ENCODE results near the gene PRKCA. TPM values are rescaled to one million over a fixed set of nuclear protein-coding genes. Genes with fewer than 3 reads are reported as not detected.

Gene PRKCA
- total RNA-seq, 4 donors from 2014 or later, result 9.8 to 25.6 (median 12.2) TPM

DNA sequence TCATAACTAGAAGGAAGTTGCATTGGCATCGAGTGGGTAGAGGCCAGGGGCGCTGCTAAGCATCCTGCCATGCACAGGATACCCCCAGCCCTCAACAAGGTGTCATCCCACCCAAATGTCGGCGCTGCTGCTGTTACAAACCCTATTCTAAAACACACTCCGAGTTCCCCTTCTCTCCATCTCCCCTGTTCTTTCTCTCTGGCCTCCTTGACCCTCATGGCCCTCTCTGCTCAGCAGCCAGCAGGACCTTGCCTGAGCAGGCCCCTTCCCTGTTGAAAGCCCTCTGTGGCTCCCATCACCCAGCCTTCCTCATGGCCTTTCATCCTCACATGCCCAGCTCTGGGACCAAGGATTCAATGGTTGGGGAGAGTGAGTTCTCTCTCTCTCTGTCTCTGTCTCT is 510.2 kb downstream of the PRKCA start:
- Histone ChIP-seq H3K27me3 (peaks cover 6% of the 10 kb centered on the region), H3K36me3 (no peaks in the 10 kb centered on the region), H3K27ac (no peak overlapping the region), H3K4me3 (no peak overlapping the region), H3K9me3 (no peaks in the 10 kb centered on the region), H3K4me1 (no peaks in the 10 kb centered on the region)
- DNase-seq (ENCODE audit: low spot score in 2 of 2), result no peak
- WGBS, result 94% methylated on average over 5 of the region's 5 CpGs
- TF ChIP-seq, protein P1, sequence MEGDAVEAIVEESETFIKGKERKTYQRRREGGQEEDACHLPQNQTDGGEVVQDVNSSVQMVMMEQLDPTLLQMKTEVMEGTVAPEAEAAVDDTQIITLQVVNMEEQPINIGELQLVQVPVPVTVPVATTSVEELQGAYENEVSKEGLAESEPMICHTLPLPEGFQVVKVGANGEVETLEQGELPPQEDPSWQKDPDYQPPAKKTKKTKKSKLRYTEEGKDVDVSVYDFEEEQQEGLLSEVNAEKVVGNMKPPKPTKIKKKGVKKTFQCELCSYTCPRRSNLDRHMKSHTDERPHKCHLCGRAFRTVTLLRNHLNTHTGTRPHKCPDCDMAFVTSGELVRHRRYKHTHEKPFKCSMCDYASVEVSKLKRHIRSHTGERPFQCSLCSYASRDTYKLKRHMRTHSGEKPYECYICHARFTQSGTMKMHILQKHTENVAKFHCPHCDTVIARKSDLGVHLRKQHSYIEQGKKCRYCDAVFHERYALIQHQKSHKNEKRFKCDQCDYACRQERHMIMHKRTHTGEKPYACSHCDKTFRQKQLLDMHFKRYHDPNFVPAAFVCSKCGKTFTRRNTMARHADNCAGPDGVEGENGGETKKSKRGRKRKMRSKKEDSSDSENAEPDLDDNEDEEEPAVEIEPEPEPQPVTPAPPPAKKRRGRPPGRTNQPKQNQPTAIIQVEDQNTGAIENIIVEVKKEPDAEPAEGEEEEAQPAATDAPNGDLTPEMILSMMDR (IDR thresholded peaks at IDR 0.05), result no peak
- TF ChIP-seq POLR2A (IDR thresholded peaks at IDR 0.05) (no peak), POLR2AphosphoS5 (IDR thresholded peaks at IDR 0.05) (no peak), EP300 (IDR thresholded peaks at IDR 0.05) (no peak)

DNA sequence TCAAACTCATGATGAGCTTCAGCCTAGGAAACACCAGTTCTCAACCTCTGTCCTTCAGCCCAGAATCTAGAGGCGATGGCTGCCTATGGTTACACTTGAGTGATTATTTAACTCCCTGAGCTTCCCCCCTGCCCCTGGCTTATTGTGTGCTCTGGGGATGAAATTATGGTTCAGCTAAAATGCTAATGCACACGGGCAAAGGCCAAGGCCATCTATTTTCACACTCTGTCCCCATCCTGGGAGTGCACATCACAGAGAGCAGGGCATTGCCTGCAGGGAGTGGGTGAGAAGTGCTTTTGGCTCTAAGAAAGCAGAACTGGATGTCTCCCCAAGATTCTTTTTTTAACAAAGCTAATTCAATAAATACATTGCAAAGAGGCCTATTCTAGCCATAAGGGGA is 510.9 kb downstream of the PRKCA start:
- H3K27me3 ChIP-seq, result peaks cover 6% of the 10 kb centered on the region

DNA sequence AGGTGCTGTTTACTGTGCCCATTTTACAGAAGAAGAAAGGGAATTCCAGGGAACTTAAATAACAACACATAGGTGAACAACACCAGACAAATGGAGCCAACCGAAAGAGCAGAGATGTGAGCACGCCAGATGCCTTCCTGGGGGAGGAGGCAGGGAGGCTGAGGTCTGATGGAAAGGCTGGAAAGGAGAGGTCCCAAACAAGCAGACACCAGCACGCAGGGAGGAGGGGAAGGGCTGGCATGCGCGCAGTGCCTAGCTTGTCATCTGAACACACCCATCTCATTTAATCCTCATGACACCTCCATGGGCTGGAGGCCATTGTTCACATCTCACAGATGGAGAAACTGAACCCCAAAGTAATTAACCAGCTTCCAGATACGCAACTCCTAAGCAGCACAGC is 511.6 kb downstream of the PRKCA start:
- WGBS, result 83% methylated on average over 6 of the region's 6 CpGs
- Histone ChIP-seq H3K4me1 (no peaks in the 10 kb centered on the region), H3K4me3 (no peak overlapping the region), H3K36me3 (no peaks in the 10 kb centered on the region), H3K27ac (no peak overlapping the region), H3K9me3 (no peaks in the 10 kb centered on the region), H3K27me3 (peaks cover 6% of the 10 kb centered on the region)
- no peak for TF ChIP-seq POLR2A (IDR thresholded peaks at IDR 0.05)
- TF ChIP-seq EP300 (IDR thresholded peaks at IDR 0.05), result no peak
- TF ChIP-seq POLR2AphosphoS5 (IDR thresholded peaks at IDR 0.05), result no peak
- TF ChIP-seq, protein P1 (IDR thresholded peaks at IDR 0.05), result no peak
- DNase-seq (ENCODE audit: low spot score in 2 of 2), result no peak

More for the DNA sequence above, 510.9 kb downstream of the PRKCA start:
- H3K36me3 ChIP-seq, result no peaks in the 10 kb centered on the region
- DNase-seq (ENCODE audit: low spot score in 2 of 2), result no peak
- no peak overlapping the region for H3K4me3 ChIP-seq
- H3K9me3 ChIP-seq, result no peaks in the 10 kb centered on the region
- H3K4me1 ChIP-seq, result no peaks in the 10 kb centered on the region
- TF ChIP-seq, protein P1 (IDR thresholded peaks at IDR 0.05), result no peak
- TF ChIP-seq POLR2A (IDR thresholded peaks at IDR 0.05), result no peak
- no peak for TF ChIP-seq POLR2AphosphoS5 (IDR thresholded peaks at IDR 0.05)
- TF ChIP-seq EP300 (IDR thresholded peaks at IDR 0.05), result no peak
- 74% methylated on average over 2 of the region's 2 CpGs for WGBS
- no peak overlapping the region for H3K27ac ChIP-seq

DNA sequence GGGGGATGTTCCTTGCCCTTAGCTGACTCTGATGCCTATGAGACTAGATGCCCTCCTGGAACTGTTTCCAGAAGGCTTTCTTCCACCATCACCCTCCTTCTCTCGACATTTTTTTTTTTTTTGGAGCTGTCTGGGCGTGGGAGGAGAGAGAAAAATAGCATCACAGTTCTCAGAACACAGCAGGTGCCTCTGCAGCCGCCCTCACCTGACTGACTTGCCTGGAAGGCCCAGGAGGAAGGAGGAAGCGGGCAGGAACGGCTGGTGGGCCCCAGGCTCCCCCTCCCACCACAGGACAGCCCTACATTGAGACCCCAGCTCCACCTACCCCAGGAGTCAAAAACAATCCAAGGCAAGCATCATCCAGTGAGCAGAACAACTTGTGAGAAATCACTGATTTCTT is 512.2 kb downstream of the PRKCA start:
- H3K4me1 ChIP-seq, result no peaks in the 10 kb centered on the region
- WGBS, result 27% methylated on average over 5 of the region's 5 CpGs
- no peak for DNase-seq (ENCODE audit: low spot score in 2 of 2)
- no peak overlapping the region for H3K4me3 ChIP-seq
- TF ChIP-seq POLR2A (IDR thresholded peaks at IDR 0.05) (no peak), POLR2AphosphoS5 (IDR thresholded peaks at IDR 0.05) (no peak), EP300 (IDR thresholded peaks at IDR 0.05) (no peak)
- TF ChIP-seq, protein P1 (IDR thresholded peaks at IDR 0.05), result no peak
- H3K27ac ChIP-seq, result no peak overlapping the region
- H3K9me3 ChIP-seq, result no peaks in the 10 kb centered on the region
- peaks cover 6% of the 10 kb centered on the region for H3K27me3 ChIP-seq
- H3K36me3 ChIP-seq, result no peaks in the 10 kb centered on the region

DNA sequence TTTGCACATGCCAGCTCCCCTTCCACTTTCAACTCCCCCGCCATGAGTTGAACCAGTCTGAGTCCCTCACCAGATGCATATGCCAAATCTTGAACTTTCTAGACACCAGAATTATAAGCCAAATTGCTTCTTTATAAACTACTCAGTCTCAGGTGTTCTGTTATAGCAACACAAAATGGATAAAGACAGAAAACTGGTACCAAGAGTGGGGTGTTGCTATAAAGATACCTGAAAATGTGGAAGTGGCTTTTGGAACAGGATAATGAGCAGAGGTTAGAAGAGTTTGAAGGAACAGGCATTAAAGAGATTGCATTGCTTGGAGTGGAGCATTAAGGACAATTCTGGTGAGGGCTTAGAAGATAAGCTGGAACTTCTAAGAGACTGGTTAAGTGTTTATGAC is 515.3 kb downstream of the PRKCA start:
- Histone ChIP-seq H3K9me3 (no peaks in the 10 kb centered on the region), H3K27me3 (peaks cover 15% of the 10 kb centered on the region), H3K4me1 (no peaks in the 10 kb centered on the region), H3K4me3 (no peak overlapping the region), H3K27ac (no peak overlapping the region), H3K36me3 (no peaks in the 10 kb centered on the region)
- DNase-seq (ENCODE audit: low spot score in 2 of 2), result no peak
- 93% methylated on average over 1 of the region's 1 CpG for WGBS
- TF ChIP-seq POLR2AphosphoS5 (IDR thresholded peaks at IDR 0.05) (no peak), EP300 (IDR thresholded peaks at IDR 0.05) (no peak), POLR2A (IDR thresholded peaks at IDR 0.05) (no peak)
- TF ChIP-seq, protein P1 (IDR thresholded peaks at IDR 0.05), result no peak

Measured in suprapubic skin (tissue), 4 donors.